IMR-90 (cell line): ENCODE results near the gene IREB2. TPM values are rescaled to one million over a fixed set of nuclear protein-coding genes. Genes with fewer than 3 reads are reported as not detected.

Source experiments
- ATAC-seq: fragments of 200-7000 bp; cut with Tn5 transposase; 2 replicates; pipeline ENCODE4 v1.9.1; 2020; ENCODE audit warnings: low read depth, mild to moderate bottlenecking, moderate library complexity
- BruUV-seq: library from RNA; stranded (reverse); fragments of 400-500 nt; replicated peaks from 2 replicates; lab custom pipeline; 2021; lab: Mats Ljungman, UMichigan
- CTCF ChIA-PET: fragments of 300-600 bp; formaldehyde crosslinking; extraction: SDS; loops from one replicate; lab custom pipeline; 2021; ENCODE audit warnings: antibody characterized with exemption; lab: Yijun Ruan, JAX
- POLR2A ChIA-PET: fragments of 300-600 bp; sonication (Branson Sonifier 250); formaldehyde crosslinking; loops from one replicate; lab custom pipeline; 2022; ENCODE audit warnings: antibody characterized with exemption; ENCODE audit not compliant: unreplicated experiment; lab: Charles Lee
- DNase-seq: peaks from one replicate; pipeline ENCODE4 v3.0.0; 2013
- H2AFZ ChIP-seq: replicated peaks from 2 replicates; pipeline ENCODE3; 2013; ENCODE audit warnings: low read length, mild to moderate bottlenecking; ENCODE audit not compliant: poor library complexity
- H2AK5ac ChIP-seq: 2 replicates; pipeline ENCODE4 v1.6.1; 2013; ENCODE audit warnings: low read depth, low read length, inconsistent platforms
- H2AK9ac ChIP-seq: replicated peaks from 2 replicates; pipeline ENCODE3; 2013; ENCODE audit warnings: mild to moderate bottlenecking, low read depth, low read length, moderate library complexity; ENCODE audit not compliant: poor library complexity
- H2BK120ac ChIP-seq: 2 replicates; pipeline ENCODE4 v1.6.1; 2013; ENCODE audit warnings: low read depth, low read length, inconsistent platforms
- H2BK15ac ChIP-seq: 3 replicates; pipeline ENCODE4 v1.6.1; 2013; ENCODE audit warnings: low read depth, low read length, inconsistent platforms
- H2BK20ac ChIP-seq: 2 replicates; pipeline ENCODE4 v1.6.1; 2013; ENCODE audit warnings: low read depth, mild to moderate bottlenecking, inconsistent platforms, low read length, moderate library complexity
- H2BK5ac ChIP-seq: 2 replicates; pipeline ENCODE4 v1.6.1; 2013; ENCODE audit warnings: mild to moderate bottlenecking, low read depth, low read length, inconsistent platforms; ENCODE audit not compliant: poor library complexity, severe bottlenecking
- H3K14ac ChIP-seq: replicated peaks from 2 replicates; pipeline ENCODE4 v1.6.1; 2013; ENCODE audit warnings: low read depth, low read length, inconsistent platforms
- H3K18ac ChIP-seq: 2 replicates; pipeline ENCODE4 v1.6.1; 2013; ENCODE audit warnings: low read depth, low read length, control low read depth
- H3K23ac ChIP-seq: 2 replicates; pipeline ENCODE4 v1.6.1; 2013; ENCODE audit warnings: low read depth, low read length, inconsistent platforms
- H3K27ac ChIP-seq: 2 replicates; pipeline ENCODE4 v1.5.1; 2013; ENCODE audit warnings: mild to moderate bottlenecking, control low read depth, low read length; ENCODE audit not compliant: insufficient read depth
- H3K27me3 ChIP-seq: 2 replicates; pipeline ENCODE4 v1.6.1; 2013; ENCODE audit warnings: low read length; ENCODE audit not compliant: control insufficient read depth, insufficient read depth
- H3K36me3 ChIP-seq: 2 replicates; pipeline ENCODE4 v1.6.1; 2013; ENCODE audit warnings: low read length, mixed read lengths; ENCODE audit not compliant: control insufficient read depth, insufficient read depth
- H3K4ac ChIP-seq: 2 replicates; pipeline ENCODE4 v1.6.1; 2013; ENCODE audit warnings: low read depth, low read length, inconsistent platforms
- H3K4me1 ChIP-seq: 2 replicates; pipeline ENCODE4 v1.6.1; 2013; ENCODE audit warnings: low read length, mixed read lengths; ENCODE audit not compliant: control insufficient read depth, insufficient read depth
- H3K4me2 ChIP-seq: 2 replicates; pipeline ENCODE4 v1.6.1; 2013; ENCODE audit warnings: low read depth, mild to moderate bottlenecking, control low read depth, low read length, moderate library complexity
- H3K4me3 ChIP-seq: 2 replicates; pipeline ENCODE4 v1.5.1; 2013; ENCODE audit warnings: low read depth, mild to moderate bottlenecking, control low read depth, low read length, moderate library complexity; ENCODE audit not compliant: insufficient read depth
- H3K56ac ChIP-seq: 2 replicates; pipeline ENCODE4 v1.6.1; 2013; ENCODE audit warnings: low read length, inconsistent platforms; ENCODE audit not compliant: insufficient read depth; ENCODE audit errors: extremely low read depth
- H3K79me1 ChIP-seq, 2 experiments: 2 replicates each; pipeline ENCODE4 v1.6.1; 2013; ENCODE audit warnings: low read length in 2 of 2, inconsistent platforms in 1 of 2, low read depth in 1 of 2
- H3K9ac ChIP-seq: 2 replicates; pipeline ENCODE4 v1.6.1; 2013; ENCODE audit warnings: low read depth, low read length, control low read depth
- H3K9me1 ChIP-seq: 2 replicates; pipeline ENCODE4 v1.6.1; 2013; ENCODE audit warnings: low read length, inconsistent platforms; ENCODE audit not compliant: insufficient read depth
- H3K9me3 ChIP-seq: 2 replicates; pipeline ENCODE4 v1.6.1; 2013; ENCODE audit warnings: low read length; ENCODE audit not compliant: control insufficient read depth, insufficient read depth
- H4K20me1 ChIP-seq: 2 replicates; pipeline ENCODE4 v1.6.1; 2013; ENCODE audit warnings: low read length, inconsistent platforms; ENCODE audit not compliant: insufficient read depth
- H4K5ac ChIP-seq: 2 replicates; pipeline ENCODE4 v1.6.1; 2013; ENCODE audit warnings: mild to moderate bottlenecking, low read depth, low read length, control low read depth
- H4K8ac ChIP-seq, 2 experiments: 2 replicates each; pipeline ENCODE4 v1.6.1; 2013; ENCODE audit warnings: low read depth in 2 of 2, low read length in 2 of 2, control low read depth in 1 of 2, inconsistent platforms in 1 of 2
- H4K91ac ChIP-seq: 2 replicates; pipeline ENCODE4 v1.6.1; 2013; ENCODE audit warnings: low read depth, low read length, inconsistent platforms; ENCODE audit not compliant: insufficient read depth
- RCOR1 ChIP-seq: IDR thresholded peaks from 2 replicates; pipeline ENCODE4 v1.6.1; 2012; ENCODE audit warnings: mild to moderate bottlenecking, low read length, improper control_type of control experiment; ENCODE audit not compliant: insufficient replicate concordance
- RFX5 ChIP-seq: IDR thresholded peaks from 2 replicates; pipeline ENCODE4 v1.8.0; 2012; ENCODE audit warnings: low read depth, mild to moderate bottlenecking, low read length, moderate library complexity
- WGBS, 2 experiments: methylation state at CpG; one replicate each; pipeline versions ENCODE4 v1.1.5 to v1.1.7; 2013; ENCODE audit warnings: missing lambda C conversion rate in 2 of 2; ENCODE audit not compliant: insufficient read length in 1 of 2; ENCODE audit errors: extremely low coverage in 2 of 2; 5-methylcytosine and 5-hydroxymethylcytosine counted together
- dilution Hi-C: fragments of 300-500 bp; cut with HindIII; formaldehyde crosslinking; loops from one replicate; pipeline ENCODE4 v1.14.3; 2018; ENCODE audit warnings: low sequenced_read_pairs; ENCODE audit not compliant: unreplicated experiment
- in situ Hi-C: fragments of 300-500 bp; cut with MboI; formaldehyde crosslinking; loops from 3 replicates; pipeline ENCODE4 v1.14.3; 2019; ENCODE audit warnings: low sequenced_read_pairs, inconsistent platforms, mixed read lengths
- intact Hi-C: fragments of 100-400 bp; cut with micrococcal nuclease; formaldehyde crosslinking; loops from 2 replicates; pipeline ENCODE4 v1.10.0; 2022
- polyA plus RNA-seq, 3 experiments: library from polyadenylated mRNA; depleted of rRNA; stranded (reverse); fragments of >200 nt; gene quantifications; 2 replicates each; pipeline ENCODE4 v1.2.3, GENCODE V29; 2012; ENCODE audit warnings: low replicate concordance in 1 of 3
- total RNA-seq: library from RNA; depleted of rRNA; stranded (reverse); fragments of >200 nt; gene quantifications from 2 replicates; pipeline ENCODE4 v1.2.3, GENCODE V29; 2012
- TF ChIP-seq, protein P1 (sequence below): fragments of 150-350 bp; IDR thresholded peaks from 2 replicates; pipeline ENCODE4 v1.6.1; 2016; ENCODE audit warnings: low read depth, mild to moderate bottlenecking, low read length, moderate library complexity, borderline replicate concordance

IREB2 gene
- total and polyA plus RNA-seq, 2 of the 4 experiments (the other 2 are of a cell fraction) = 12.2 to 13.5 TPM

DNA sequence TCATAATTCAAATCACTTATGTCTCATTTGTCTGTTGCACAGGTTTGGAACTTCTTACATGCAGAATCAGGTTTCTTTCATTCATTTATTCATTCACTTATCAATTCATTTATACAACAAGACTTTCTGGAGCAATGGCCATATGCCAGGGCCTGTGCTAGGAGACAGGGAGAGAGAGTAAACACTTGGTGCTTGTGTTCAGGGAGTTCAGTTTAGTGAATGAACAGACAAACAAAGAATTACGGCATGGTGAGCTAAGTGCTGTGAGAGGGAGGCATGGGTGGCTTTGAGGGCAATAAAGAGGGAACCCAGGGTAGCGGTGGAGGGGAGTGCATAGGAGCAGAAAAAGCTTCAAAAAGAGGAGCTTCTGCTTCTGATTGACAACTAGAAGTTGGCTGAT is 8.5 kb upstream of the IREB2 start:
- dilution Hi-C loops = no loop called here
- CTCF ChIA-PET = interaction anchor here (1.4 to 1.7 kb wide), 2 partner anchors 14 to 123 kb away, joined by 4 read pairs; no protein-coding TSS in a partner anchor
- DNase-seq = no peak

More for the DNA sequence above, 8.5 kb upstream of the IREB2 start:
- Histone ChIP-seq H3K9ac (no peak overlapping the region), H3K56ac (no peak overlapping the region), H3K9me1 (no peaks in the 10 kb centered on the region), H4K20me1 (no peaks in the 10 kb centered on the region), H3K9me3 (peaks cover 2% of the 10 kb centered on the region), H4K8ac (no peak overlapping the region), H3K14ac (no peak overlapping the region), H4K91ac (no peak overlapping the region), H2BK120ac (no peak overlapping the region), H2BK20ac (no peak overlapping the region), H2AK9ac (no peak overlapping the region), H2BK5ac (no peak overlapping the region), H3K23ac (no peak overlapping the region), H3K18ac (no peak overlapping the region), H3K4me3 (no peak overlapping the region), H4K5ac (no peak overlapping the region), H3K27ac (no peak overlapping the region), H3K4me2 (no peak overlapping the region), H3K27me3 (peaks cover 28% of the 10 kb centered on the region), H3K36me3 (no peaks in the 10 kb centered on the region), H3K4me1 (no peaks in the 10 kb centered on the region), H2AFZ (no peak overlapping the region), H3K79me1 (no peaks in the 10 kb centered on the region), H2BK15ac (no peak overlapping the region), H2AK5ac (no peak overlapping the region), H3K4ac (no peak overlapping the region)
- no TSS peak for BruUV-seq
- TF ChIP-seq, protein P1, sequence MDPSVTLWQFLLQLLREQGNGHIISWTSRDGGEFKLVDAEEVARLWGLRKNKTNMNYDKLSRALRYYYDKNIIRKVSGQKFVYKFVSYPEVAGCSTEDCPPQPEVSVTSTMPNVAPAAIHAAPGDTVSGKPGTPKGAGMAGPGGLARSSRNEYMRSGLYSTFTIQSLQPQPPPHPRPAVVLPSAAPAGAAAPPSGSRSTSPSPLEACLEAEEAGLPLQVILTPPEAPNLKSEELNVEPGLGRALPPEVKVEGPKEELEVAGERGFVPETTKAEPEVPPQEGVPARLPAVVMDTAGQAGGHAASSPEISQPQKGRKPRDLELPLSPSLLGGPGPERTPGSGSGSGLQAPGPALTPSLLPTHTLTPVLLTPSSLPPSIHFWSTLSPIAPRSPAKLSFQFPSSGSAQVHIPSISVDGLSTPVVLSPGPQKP = no peak
- TF ChIP-seq RCOR1 = no peak
- TF ChIP-seq RFX5 = no peak
- ATAC-seq = no peak
- WGBS, 2 experiments = 7% methylated on average over 2 of the region's 2 CpGs; no CpG with 5 or more reads in 1 of the 2 experiments
- intact Hi-C loops (no loop called here), in situ Hi-C loops (loop anchor here (10.0 to 25.0 kb wide), 2 partner anchors 315 to 467 kb away; no protein-coding TSS in a partner anchor)
- POLR2A ChIA-PET = no interaction called here
